ENCODE results near the gene TPSG1.

- TF ChIP-seq, protein P1, sequence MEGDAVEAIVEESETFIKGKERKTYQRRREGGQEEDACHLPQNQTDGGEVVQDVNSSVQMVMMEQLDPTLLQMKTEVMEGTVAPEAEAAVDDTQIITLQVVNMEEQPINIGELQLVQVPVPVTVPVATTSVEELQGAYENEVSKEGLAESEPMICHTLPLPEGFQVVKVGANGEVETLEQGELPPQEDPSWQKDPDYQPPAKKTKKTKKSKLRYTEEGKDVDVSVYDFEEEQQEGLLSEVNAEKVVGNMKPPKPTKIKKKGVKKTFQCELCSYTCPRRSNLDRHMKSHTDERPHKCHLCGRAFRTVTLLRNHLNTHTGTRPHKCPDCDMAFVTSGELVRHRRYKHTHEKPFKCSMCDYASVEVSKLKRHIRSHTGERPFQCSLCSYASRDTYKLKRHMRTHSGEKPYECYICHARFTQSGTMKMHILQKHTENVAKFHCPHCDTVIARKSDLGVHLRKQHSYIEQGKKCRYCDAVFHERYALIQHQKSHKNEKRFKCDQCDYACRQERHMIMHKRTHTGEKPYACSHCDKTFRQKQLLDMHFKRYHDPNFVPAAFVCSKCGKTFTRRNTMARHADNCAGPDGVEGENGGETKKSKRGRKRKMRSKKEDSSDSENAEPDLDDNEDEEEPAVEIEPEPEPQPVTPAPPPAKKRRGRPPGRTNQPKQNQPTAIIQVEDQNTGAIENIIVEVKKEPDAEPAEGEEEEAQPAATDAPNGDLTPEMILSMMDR (IDR thresholded peaks at IDR 0.05) = no peak
- no peak for TF ChIP-seq ZNF263 (CRISPR knock-in tag; IDR thresholded peaks at IDR 0.05; ENCODE audit: low read depth)
Observed at GRCh38 chr16:1222553-1223354, 2.3 kb downstream of the TPSG1 start.
